ENCODE results near the gene TMEM181. TPM values are rescaled to one million over a fixed set of nuclear protein-coding genes. Genes with fewer than 3 reads are reported as not detected.

The TMEM181 gene
- total and polyA plus RNA-seq, 2 of the 13 experiments (the other 11 are each of a cell fraction or from before 2014, with no cell fraction given), result 59.1 to 108 TPM

GRCh38 chr6:158572653-158573541 is 13.0 kb downstream of the TMEM181 start (continued):
- TF ChIP-seq, protein P1, sequence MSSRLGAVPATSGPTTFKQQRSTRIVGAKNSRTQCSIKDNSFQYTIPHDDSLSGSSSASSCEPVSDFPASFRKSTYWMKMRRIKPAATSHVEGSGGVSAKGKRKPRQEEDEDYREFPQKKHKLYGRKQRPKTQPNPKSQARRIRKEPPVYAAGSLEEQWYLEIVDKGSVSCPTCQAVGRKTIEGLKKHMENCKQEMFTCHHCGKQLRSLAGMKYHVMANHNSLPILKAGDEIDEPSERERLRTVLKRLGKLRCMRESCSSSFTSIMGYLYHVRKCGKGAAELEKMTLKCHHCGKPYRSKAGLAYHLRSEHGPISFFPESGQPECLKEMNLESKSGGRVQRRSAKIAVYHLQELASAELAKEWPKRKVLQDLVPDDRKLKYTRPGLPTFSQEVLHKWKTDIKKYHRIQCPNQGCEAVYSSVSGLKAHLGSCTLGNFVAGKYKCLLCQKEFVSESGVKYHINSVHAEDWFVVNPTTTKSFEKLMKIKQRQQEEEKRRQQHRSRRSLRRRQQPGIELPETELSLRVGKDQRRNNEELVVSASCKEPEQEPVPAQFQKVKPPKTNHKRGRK (CRISPR knock-in tag; IDR thresholded peaks at IDR 0.05), result no peak
- TF ChIP-seq ZNF549 (CRISPR knock-in tag; IDR thresholded peaks at IDR 0.05) (no peak), HBP1 (CRISPR knock-in tag; IDR thresholded peaks at IDR 0.05; ENCODE audit: low read depth) (no peak), ZNF678 (CRISPR knock-in tag; IDR thresholded peaks at IDR 0.05) (no peak), RBFOX2 (IDR thresholded peaks at IDR 0.05; ENCODE audit: low read depth, low read length) (peak; percentile 57), SIN3B (IDR thresholded peaks at IDR 0.05; ENCODE audit: low read length) (no peak), ZHX1 (CRISPR knock-in tag; IDR thresholded peaks at IDR 0.05; ENCODE audit: low read depth) (no peak), KLF15 (CRISPR knock-in tag; IDR thresholded peaks at IDR 0.05; ENCODE audit: borderline replicate concordance) (no peak), REPIN1 (CRISPR knock-in tag; IDR thresholded peaks at IDR 0.05; ENCODE audit: borderline replicate concordance, low read depth) (no peak), RBM22 (optimal IDR thresholded peaks at IDR 0.05; ENCODE audit: low read length) (peak; percentile 12), TFE3 (CRISPR knock-in tag; IDR thresholded peaks at IDR 0.05) (no peak), SYNCRIP (IDR thresholded peaks at IDR 0.05; ENCODE audit: insufficient read depth, low read depth, low read length) (no peak), JUNB (CRISPR knock-in tag; IDR thresholded peaks at IDR 0.05; ENCODE audit: borderline replicate concordance) (peak; percentile 65; the same call in 1 of the 2 replicates), ZMYM2 (CRISPR knock-in tag; IDR thresholded peaks at IDR 0.05) (no peak), THAP11 (CRISPR knock-in tag; IDR thresholded peaks at IDR 0.05) (no peak), ZNF232 (CRISPR knock-in tag; IDR thresholded peaks at IDR 0.05; ENCODE audit: borderline replicate concordance) (no peak)
- TF ChIP-seq, protein P2, sequence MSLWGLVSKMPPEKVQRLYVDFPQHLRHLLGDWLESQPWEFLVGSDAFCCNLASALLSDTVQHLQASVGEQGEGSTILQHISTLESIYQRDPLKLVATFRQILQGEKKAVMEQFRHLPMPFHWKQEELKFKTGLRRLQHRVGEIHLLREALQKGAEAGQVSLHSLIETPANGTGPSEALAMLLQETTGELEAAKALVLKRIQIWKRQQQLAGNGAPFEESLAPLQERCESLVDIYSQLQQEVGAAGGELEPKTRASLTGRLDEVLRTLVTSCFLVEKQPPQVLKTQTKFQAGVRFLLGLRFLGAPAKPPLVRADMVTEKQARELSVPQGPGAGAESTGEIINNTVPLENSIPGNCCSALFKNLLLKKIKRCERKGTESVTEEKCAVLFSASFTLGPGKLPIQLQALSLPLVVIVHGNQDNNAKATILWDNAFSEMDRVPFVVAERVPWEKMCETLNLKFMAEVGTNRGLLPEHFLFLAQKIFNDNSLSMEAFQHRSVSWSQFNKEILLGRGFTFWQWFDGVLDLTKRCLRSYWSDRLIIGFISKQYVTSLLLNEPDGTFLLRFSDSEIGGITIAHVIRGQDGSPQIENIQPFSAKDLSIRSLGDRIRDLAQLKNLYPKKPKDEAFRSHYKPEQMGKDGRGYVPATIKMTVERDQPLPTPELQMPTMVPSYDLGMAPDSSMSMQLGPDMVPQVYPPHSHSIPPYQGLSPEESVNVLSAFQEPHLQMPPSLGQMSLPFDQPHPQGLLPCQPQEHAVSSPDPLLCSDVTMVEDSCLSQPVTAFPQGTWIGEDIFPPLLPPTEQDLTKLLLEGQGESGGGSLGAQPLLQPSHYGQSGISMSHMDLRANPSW (CRISPR knock-in tag; IDR thresholded peaks at IDR 0.05; ENCODE audit: borderline replicate concordance), result no peak

Data from HepG2 (cell line).